Activated naive CD4-positive, alpha-beta T cell treated with anti-CD3 and anti-CD28 coated beads, Interleukin-2, amount 10 ng/mL, durations not matched to agents 5 hours and 36 hours (primary cell): Measurements from ENCODE around the gene RNF6. TPM values are rescaled to one million over a fixed set of nuclear protein-coding genes. Genes with fewer than 3 reads are reported as not detected.

Experiments
- total RNA-seq, 2 experiments: library from RNA; stranded (reverse); gene quantifications; one replicate each; pipeline ENCODE4 v1.2.3, GENCODE V29; 2021

Gene RNF6
- 10 to 100 TPM; 36.3 to 40.2 TPM for total RNA-seq

DNA sequence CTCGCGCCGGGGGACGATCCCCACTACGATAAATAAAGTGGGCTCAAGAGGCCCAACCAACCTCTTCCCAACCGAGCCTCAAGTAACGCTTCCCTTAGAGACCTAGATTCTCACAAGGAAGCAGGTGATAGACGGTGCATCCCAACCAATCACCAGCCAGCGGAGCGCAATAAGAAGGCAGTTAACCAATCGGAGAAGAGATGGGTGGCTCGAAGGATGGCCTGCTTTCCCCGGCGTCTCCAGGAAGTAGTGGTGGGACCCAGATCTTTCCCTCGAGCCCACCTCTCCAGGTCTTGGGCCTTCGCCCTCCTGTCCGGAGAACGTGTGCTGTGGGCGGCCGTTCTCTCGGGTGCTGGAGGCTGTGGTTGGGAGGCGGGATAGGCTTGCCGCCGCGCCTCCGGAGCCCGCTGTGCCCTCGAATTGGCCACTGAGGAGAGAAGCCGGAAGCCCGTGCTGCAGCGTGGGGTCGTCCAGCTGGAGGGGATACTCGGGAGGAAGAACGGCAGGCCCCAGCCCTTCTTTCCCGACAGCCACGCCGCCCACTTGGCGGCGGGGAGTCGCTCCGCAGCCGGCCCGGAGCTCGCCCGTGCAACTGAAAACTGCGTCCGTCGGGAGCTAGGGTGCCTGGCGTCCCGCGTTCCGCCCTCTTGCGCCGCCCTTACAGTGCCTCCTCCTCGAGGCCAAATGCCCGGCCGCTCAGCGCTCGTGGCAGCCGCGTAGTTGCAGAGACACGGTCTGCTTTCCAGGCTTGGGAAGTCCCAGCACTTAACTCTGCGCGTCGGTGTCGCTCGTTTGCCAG is at the start of gene RNF6:
TSS of gene RNF6 (minus strand) at position 594 of the 799 bp plus-strand sequence. CDS start 2,665 bp downstream, outside the sequence.

DNA sequence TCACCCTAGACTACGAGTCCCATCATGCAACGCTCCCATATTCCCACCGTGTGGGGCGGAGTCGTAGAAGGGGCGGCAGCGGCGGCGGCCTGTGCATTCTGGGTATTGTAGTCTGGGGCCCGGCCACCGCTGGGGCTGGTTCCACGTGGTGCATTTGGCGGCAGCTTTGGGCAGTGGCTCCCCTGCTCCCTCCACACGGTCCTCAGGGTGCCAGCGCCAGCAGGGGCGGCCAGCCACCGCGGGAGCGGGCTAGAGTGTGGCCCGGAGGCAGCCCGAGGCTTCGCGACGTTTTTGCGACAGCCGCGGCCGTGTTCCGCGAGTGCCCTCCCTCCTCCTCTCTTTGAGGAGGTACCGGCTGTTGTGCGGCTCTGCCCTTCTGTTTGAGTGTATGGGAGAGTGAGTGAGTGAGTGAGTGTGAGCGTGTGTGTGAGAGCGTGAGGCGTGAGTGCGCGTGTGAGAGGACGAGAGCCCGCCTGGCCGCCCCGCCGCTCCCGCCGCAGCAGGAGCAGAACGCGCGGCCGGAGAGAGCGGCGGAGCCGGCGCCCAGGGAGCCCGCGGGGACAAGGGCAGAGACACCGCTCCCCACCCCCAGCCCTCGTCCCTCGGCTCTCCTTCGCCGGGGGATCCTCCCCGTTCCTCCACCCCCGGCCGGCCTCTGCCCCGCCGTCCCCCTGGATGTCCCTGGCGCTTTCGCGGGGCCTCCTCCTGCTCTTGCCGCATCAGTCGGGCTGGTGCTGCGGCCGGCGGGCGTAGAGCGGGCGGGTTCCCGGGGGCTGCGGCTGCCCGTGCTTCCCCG is 31.9 kb upstream of the RNF6 start, which contains the start of gene CDK8:
TSS of gene CDK8 (plus strand) at position 343 of the 796 bp plus-strand sequence. CDS start 513 bp downstream, outside the sequence.

Other genes with a start within 250 kb of the RNF6 start
- gene SHISA2, start 170.3 kb downstream of the RNF6 start, total RNA-seq: under 1 TPM; 0.63 to 0.81 TPM
- 10 to 100 TPM; 13.0 to 13.7 TPM for gene CDK8, start 31.8 kb upstream of the RNF6 start, total RNA-seq